Stimulated activated CD4-positive, alpha-beta T cell treated with anti-CD3 and anti-CD28 coated beads, Interleukin-1b, Interleukin-23, amount 100 ng/mL, for 1 hour (primary cell): ENCODE data around the gene STAG2.

ENCODE experiments used
- DNase-seq, 2 donors: peaks; one replicate each; pipeline ENCODE4 v3.0.0-alpha.2; 2020; ENCODE audit warnings: low read depth in 2 of 2

Gene STAG2

GRCh38 chrX:123975180-123975579 is 13.7 kb downstream of the STAG2 start:
- DNase-seq, result no peak

GRCh38 chrX:123976706-123977316 is 15.3 kb downstream of the STAG2 start:
- no peak for DNase-seq

GRCh38 chrX:123983240-123983639 is 21.7 kb downstream of the STAG2 start:
- DNase-seq, result no peak

- DNase-seq, result no peak
These were observed 24.9 kb downstream of the STAG2 start for GRCh38 chrX:123986377-123986776.

- no peak for DNase-seq
These were observed 27.1 kb downstream of the STAG2 start for GRCh38 chrX:123988423-123989111.

GRCh38 chrX:123989235-123989634 is 27.7 kb downstream of the STAG2 start:
- DNase-seq, result no peak

- DNase-seq, result no peak
These were observed 28.7 kb downstream of the STAG2 start for GRCh38 chrX:123990169-123990568.

GRCh38 chrX:123990602-123991001 is 29.1 kb downstream of the STAG2 start:
- no peak for DNase-seq

- DNase-seq, result no peak
These were observed 31.8 kb downstream of the STAG2 start for GRCh38 chrX:123993326-123993725.

GRCh38 chrX:123993904-123994635 is 32.6 kb downstream of the STAG2 start:
- no peak for DNase-seq

- DNase-seq, result no peak
These were observed 33.2 kb downstream of the STAG2 start for GRCh38 chrX:123994730-123995129.

- no peak for DNase-seq
These were observed 40.1 kb downstream of the STAG2 start for GRCh38 chrX:124001581-124001980.

GRCh38 chrX:124005228-124005627 is 43.7 kb downstream of the STAG2 start:
- DNase-seq, result no peak

- no peak for DNase-seq
These were observed 48.7 kb downstream of the STAG2 start for GRCh38 chrX:124010157-124010556.

GRCh38 chrX:124010566-124010965 is 49.1 kb downstream of the STAG2 start:
- no peak for DNase-seq

GRCh38 chrX:124015721-124016120 is 54.2 kb downstream of the STAG2 start:
- no peak for DNase-seq

GRCh38 chrX:124016825-124017224 is 55.3 kb downstream of the STAG2 start:
- no peak for DNase-seq

GRCh38 chrX:124018023-124018422 is 56.5 kb downstream of the STAG2 start:
- no peak for DNase-seq

- DNase-seq, result no peak
These were observed 62.3 kb downstream of the STAG2 start for GRCh38 chrX:124023838-124024238.

- no peak for DNase-seq
These were observed 65.0 kb downstream of the STAG2 start for GRCh38 chrX:124026529-124026928.

- no peak for DNase-seq
These were observed 66.7 kb downstream of the STAG2 start for GRCh38 chrX:124028182-124028581.

- no peak for DNase-seq
These were observed 69.0 kb downstream of the STAG2 start for GRCh38 chrX:124030520-124030919.

GRCh38 chrX:124033821-124034220 is 72.3 kb downstream of the STAG2 start:
- DNase-seq, result no peak
